GM12864 (cell line): ENCODE measurements around the gene TES.

Experiments
- DNase-seq: peaks from one replicate; pipeline ENCODE4 v3.0.0-alpha.2; 2011; ENCODE audit warnings: low read depth
- H3K4me3 ChIP-seq: 2 replicates; pipeline ENCODE4 v1.5.1; 2011; ENCODE audit warnings: mild to moderate bottlenecking, low read depth, low read length, control low read depth
- CTCF ChIP-seq: IDR thresholded peaks from 2 replicates; pipeline ENCODE4 v1.5.1; 2011; ENCODE audit warnings: low read depth, mild to moderate bottlenecking, moderate library complexity, low read length, control low read depth, inconsistent platforms; ENCODE audit errors: missing control alignments

Gene TES

GRCh38 chr7:116225860-116226259 lies 15.5 kb downstream of the TES start:
- no peak overlapping the region for H3K4me3 ChIP-seq
- TF ChIP-seq CTCF = no peak
- no peak for DNase-seq

GRCh38 chr7:116226664-116227063 lies 16.3 kb downstream of the TES start:
- no peak for DNase-seq
- no peak for TF ChIP-seq CTCF
- no peak overlapping the region for H3K4me3 ChIP-seq

- no peak for DNase-seq
- no peak overlapping the region for H3K4me3 ChIP-seq
- TF ChIP-seq CTCF = no peak
These were observed 17.4 kb downstream of the TES start for GRCh38 chr7:116227678-116228239.

- TF ChIP-seq CTCF = no peak
- no peak overlapping the region for H3K4me3 ChIP-seq
- DNase-seq = no peak
These were observed 17.9 kb downstream of the TES start for GRCh38 chr7:116228241-116228640.

- H3K4me3 ChIP-seq = peak overlapping the region; percentile 10; the same call in 1 of the 2 replicates
- TF ChIP-seq CTCF = no peak
- no peak for DNase-seq
These were observed 19.0 kb downstream of the TES start for GRCh38 chr7:116229366-116229765.

GRCh38 chr7:116230191-116231005 lies 20.1 kb downstream of the TES start:
- no peak for TF ChIP-seq CTCF
- no peak overlapping the region for H3K4me3 ChIP-seq
- DNase-seq = no peak

- H3K4me3 ChIP-seq = no peak overlapping the region
- no peak for DNase-seq
- no peak for TF ChIP-seq CTCF
These were observed 21.2 kb downstream of the TES start for GRCh38 chr7:116231543-116231942.
